ENCODE results near the gene DHRS4. TPM values are rescaled to one million over a fixed set of nuclear protein-coding genes. Genes with fewer than 3 reads are reported as not detected.
"Not testable (repeated sequence)": the region's sequence is repeated elsewhere in the genome, so short reads cannot be mapped to it uniquely, and the experiment has no call there.

Gene DHRS4
- polyA plus RNA-seq, 3 donors from 2014 or later, result 26.2 to 33.8 (median 31.0) TPM

DNA sequence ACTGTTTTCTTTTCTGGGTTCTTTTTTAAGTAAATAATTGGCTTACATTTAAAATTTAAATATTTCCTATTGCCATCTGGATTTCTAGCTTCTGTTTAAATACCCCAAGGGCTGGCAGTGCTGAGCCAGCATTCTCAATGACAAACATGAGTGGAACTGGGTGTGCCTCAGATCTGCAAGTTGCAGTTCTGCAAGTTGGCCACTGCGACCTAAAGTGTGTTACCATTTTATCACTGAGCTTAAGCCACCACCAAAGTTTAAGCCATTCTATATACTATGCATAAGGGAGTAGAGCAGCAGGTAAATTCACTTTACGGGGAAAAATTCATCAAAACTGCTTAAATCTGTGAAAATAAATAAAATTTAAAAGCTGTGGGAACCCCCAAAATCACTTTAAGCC is 23.6 kb downstream of the DHRS4 start:
- not testable (repeated sequence) for H3K27me3 Mint-ChIP-seq (ENCODE audit: low read depth in 3 of 3); H3K4me3 Mint-ChIP-seq; H3K36me3 Mint-ChIP-seq; DNase-seq; H3K9me3 Mint-ChIP-seq; H3K27ac Mint-ChIP-seq
- H3K4me1 Mint-ChIP-seq, result peaks cover 7 to 26% of the 10 kb centered on the region in 2 donors

DNA sequence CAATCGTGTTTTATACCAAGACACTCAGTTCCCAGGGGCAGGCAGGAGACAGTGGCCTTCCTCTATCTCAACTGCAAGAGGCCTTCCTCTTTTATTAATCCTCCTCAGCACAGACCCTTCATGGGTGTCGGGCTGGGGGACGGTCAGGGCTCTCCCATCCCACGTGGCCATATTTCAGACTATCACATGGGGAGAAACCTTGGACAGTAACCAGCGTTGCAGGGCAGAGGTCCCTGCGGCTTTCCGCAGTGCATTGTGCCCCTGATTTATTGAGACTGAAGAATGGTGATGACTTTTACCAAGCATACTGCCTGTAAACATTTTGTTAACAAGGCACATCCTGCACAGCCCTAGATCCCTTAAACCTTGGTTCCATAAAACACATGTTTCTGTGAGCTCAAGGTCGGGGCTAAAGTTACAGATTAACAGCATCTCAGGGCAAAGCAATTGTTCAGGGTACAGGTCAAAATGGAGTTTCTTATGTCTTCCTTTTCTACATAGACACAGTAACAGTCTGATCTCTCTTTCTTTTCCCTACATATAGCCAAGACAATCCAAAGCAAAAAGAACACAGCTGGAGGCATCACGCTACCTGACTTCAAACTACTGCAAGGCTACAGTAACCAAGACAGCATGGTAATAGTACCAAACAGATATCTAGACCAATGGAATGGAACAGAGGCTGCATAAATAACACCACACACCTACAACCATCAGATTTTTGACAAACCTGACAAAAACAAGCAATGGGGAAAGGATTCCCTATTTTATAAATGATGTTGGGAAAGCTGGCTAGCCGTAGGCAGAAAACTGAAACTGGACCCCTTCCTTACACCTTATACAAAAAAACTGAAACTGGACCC is 28.6 kb downstream of the DHRS4 start:
- H3K9me3 Mint-ChIP-seq; H3K36me3 Mint-ChIP-seq; H3K27me3 Mint-ChIP-seq (ENCODE audit: low read depth in 3 of 3); H3K4me3 Mint-ChIP-seq; DNase-seq; H3K27ac Mint-ChIP-seq; H3K4me1 Mint-ChIP-seq: not testable (repeated sequence)

DNA sequence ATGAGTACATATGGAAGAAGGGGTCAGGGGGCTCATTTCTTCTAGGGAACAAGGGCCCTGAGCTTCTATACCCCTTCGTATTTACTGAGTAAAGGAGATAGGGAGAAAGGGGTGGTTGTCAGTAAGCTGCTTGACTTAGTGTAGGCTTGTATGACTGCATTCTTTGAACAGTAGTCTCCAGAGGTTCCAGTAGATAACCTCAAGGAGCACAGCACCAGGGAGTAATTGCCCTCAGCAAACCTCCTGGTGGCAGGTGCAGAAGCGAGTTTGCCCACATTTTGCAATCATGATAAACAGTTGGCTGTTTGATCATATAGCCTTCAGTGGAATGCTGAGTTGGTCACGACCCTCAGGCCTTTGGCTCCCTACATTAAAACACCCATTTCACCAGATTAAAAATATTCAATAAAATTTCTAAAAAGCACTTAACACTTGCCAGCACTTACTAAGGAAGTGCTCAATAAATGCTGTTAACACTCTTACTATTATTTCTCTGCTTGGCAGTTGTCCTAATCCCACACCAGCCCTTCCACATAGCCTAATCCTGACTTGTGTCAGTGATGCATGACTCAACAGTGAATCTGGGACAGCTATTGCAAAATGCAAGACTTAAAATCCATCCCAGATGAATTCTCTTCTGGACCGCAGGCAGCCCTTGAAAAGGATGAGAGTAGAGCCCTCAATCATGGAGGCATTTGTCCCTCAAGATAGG is 31.5 kb downstream of the DHRS4 start:
- H3K36me3 Mint-ChIP-seq, result peaks cover 0 to 3% (median 0%) of the 10 kb centered on the region in 3 donors
- no peaks in the 10 kb centered on the region for H3K9me3 Mint-ChIP-seq
- no peak overlapping the region for H3K4me3 Mint-ChIP-seq
- H3K27ac Mint-ChIP-seq, result no peak overlapping the region
- DNase-seq, result no peak
- H3K4me1 Mint-ChIP-seq, result peaks cover 18 to 25% of the 10 kb centered on the region in 2 donors
- H3K27me3 Mint-ChIP-seq (ENCODE audit: low read depth in 3 of 3), result peaks cover 1 to 3% (median 2%) of the 10 kb centered on the region in 3 donors

DNA sequence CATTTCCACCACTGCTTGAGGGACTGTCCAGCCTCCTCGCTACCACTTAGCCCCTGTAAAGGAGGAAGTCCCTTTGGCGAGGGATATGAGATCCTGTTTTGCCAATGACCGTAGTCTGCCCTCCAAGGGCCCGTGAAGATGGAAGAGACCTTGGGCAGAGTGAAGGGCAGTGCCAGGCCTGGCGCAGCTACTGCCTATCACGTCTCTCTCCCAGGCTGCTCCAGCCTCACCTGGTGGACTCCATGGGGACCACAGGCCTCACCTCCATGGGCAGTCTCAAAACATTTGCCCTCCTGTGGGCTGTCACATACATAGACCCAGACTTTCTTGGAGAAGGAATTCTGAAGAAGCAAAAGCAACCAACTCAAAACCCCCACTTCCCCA is 34.6 kb downstream of the DHRS4 start:
- not testable (repeated sequence) for H3K36me3 Mint-ChIP-seq; H3K27me3 Mint-ChIP-seq (ENCODE audit: low read depth in 3 of 3); H3K9me3 Mint-ChIP-seq; DNase-seq
- peaks cover 20 to 33% of the 10 kb centered on the region in 2 donors for H3K4me1 Mint-ChIP-seq
- peak overlapping the region in 5 of 6 donors; percentile 68 to 90 (median 79) for H3K27ac Mint-ChIP-seq
- peak overlapping the region; percentile 84 to 89 (median 87) for H3K4me3 Mint-ChIP-seq

DNA sequence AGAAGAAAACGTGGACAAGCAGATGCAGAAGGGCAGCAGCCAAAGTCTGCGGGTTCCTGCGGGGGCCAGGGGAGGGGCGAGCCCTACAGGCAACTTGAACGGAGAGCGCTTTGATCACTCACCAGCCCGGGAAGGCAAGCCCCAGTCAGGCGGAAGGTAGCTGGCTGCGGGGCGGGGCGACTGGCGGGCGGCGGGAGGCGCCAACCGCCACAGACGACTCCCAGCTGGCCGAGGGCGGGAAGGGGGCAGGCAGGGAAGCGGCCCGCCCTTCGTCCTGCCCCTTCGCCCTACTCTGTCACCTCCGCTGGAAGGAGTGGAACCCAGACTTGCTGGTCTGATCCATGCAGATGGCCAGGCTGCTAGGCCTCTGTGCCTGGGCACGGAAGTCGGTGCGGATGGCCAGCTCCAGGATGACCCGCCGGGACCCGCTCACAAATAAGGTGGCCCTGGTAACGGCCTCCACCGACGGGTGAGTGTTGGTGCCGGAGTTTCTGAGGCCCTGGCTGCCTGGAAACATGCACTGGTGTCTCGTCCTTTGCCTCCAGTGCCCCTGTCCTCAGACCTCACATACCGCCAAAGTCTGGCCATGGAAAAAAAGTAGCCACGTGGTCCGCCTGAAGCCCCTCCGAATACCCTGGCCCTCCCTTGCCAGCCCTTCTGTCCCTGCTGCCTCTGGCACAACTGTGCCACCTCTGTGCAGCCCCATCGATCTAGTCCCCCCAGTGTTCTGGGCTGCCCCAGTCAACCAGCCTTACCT is 35.2 kb downstream of the DHRS4 start, which contains the start of gene DHRS4L2:
DHRS4L2 (plus strand) TSS at position 323 of the 757 bp plus-strand sequence; CDS start at position 342, 19 bp downstream.
- H3K36me3 Mint-ChIP-seq; H3K27me3 Mint-ChIP-seq (ENCODE audit: low read depth in 3 of 3); H3K9me3 Mint-ChIP-seq: not testable (repeated sequence)
- peak within 1 kb of the TSS; percentile 68 to 94 (median 89) for H3K27ac Mint-ChIP-seq
- H3K4me1 Mint-ChIP-seq, result peaks cover 20 to 33% of the 10 kb centered on the region in 2 donors
- peak; percentile 65 to 74 (median 67) for DNase-seq
- peak within 1 kb of the TSS; percentile 84 to 89 (median 87) for H3K4me3 Mint-ChIP-seq

DNA sequence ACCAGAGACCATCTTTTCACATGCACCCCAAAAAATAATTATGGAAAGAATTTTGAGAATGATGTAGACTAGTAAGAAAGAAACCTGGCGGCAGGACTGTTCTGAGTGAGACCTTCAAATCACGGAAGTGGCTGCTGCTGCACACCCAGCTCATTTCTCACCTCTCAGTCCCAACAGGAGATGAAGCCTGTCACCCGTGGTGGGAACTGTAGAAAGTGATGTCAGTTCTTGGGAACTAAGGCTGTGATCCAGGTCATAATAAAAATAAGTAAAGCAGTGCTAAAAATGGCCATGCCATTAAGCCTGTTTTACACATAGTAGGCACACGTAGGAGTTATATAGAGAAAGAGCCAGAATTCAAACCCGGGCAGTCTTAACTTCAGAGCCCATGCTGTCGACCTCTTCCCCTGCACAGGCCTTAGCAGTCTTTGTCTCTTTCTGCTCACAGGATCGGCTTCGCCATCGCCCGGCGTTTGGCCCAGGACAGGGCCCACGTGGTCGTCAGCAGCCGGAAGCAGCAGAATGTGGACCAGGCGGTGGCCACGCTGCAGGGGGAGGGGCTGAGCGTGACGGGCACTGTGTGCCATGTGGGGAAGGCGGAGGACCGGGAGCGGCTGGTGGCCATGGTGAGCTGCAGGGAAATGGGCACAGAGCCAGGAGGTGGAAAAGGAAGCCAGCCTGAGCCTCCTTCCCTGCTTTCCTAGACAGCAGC is 36.3 kb downstream of the DHRS4 start:
- not testable (repeated sequence) for H3K36me3 Mint-ChIP-seq; H3K9me3 Mint-ChIP-seq; H3K27me3 Mint-ChIP-seq (ENCODE audit: low read depth in 3 of 3)
- peaks cover 20 to 33% of the 10 kb centered on the region in 2 donors for H3K4me1 Mint-ChIP-seq
- peak in 1 of 3 donors; percentile 21 for DNase-seq
- peak overlapping the region; percentile 84 to 89 (median 87) for H3K4me3 Mint-ChIP-seq
- H3K27ac Mint-ChIP-seq, result peak overlapping the region; percentile 68 to 94 (median 88)

DNA sequence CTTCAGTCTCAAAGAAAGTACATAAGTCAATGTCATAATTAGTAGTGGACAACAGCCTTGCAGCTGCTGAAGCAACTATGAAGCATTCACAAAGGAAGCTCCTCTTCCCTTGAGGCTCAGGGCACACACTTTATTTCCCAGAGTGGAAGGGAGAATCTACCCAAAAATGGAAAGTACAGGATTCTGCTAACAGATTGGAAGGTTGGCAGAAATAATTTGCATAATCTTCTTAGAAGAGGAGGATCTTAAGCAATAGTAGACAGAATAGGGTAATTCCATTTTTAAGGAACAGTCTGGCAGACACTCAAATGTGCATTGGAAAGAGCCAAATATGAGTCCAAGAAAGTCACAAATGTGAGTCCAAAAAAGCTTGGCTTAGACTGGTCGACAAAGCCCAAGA is 37.4 kb downstream of the DHRS4 start:
- H3K36me3 Mint-ChIP-seq; H3K9me3 Mint-ChIP-seq; H3K4me3 Mint-ChIP-seq; H3K27me3 Mint-ChIP-seq (ENCODE audit: low read depth in 3 of 3); DNase-seq: not testable (repeated sequence)
- Mint-ChIP-seq H3K4me1 (peaks cover 20 to 33% of the 10 kb centered on the region in 2 donors), H3K27ac (peak overlapping the region in 1 of 6 donors; percentile 31)

DNA sequence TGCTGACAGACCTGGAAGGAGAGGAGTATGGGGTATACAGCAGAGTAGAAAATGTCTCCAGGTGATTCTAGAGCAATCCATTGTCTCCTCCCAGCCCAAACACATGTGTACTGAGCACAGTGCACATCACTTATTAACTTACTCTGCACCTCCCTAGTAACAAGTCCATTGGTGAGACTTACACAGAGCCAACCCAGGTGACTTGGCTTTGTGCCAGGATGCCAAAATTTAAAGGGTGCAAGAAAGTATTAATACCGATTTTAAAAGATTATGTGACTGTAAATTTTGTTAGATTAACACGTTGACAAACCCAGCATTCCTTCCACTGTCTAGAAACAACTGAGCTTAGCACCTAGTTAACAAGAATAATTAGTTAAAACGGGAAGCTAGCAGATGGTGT is 39.5 kb downstream of the DHRS4 start:
- H3K4me1 Mint-ChIP-seq, result peaks cover 19 to 28% of the 10 kb centered on the region in 2 donors
- not testable (repeated sequence) for H3K9me3 Mint-ChIP-seq; H3K27me3 Mint-ChIP-seq (ENCODE audit: low read depth in 3 of 3); DNase-seq; H3K4me3 Mint-ChIP-seq; H3K27ac Mint-ChIP-seq; H3K36me3 Mint-ChIP-seq

DNA sequence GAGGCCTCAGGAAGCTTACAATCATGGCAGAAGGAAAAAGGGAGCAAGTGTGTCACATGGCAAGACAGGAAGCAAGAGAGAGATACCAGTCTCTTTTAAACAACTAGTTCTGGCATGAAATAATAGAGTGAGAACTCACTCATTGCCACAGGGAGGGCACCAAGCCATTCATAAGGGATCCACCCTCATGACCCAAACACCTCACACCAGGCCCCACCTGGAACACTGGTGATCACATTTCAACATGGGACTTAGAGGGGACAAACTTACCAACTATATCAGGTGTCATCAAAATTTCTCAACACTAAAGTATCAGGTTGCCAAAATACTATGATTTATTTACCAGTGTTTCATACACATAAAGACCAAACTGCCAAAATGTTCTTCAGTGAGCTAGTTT is 42.4 kb downstream of the DHRS4 start:
- H3K9me3 Mint-ChIP-seq; H3K27me3 Mint-ChIP-seq (ENCODE audit: low read depth in 3 of 3); H3K36me3 Mint-ChIP-seq; H3K27ac Mint-ChIP-seq; H3K4me1 Mint-ChIP-seq; DNase-seq; H3K4me3 Mint-ChIP-seq: not testable (repeated sequence)

DNA sequence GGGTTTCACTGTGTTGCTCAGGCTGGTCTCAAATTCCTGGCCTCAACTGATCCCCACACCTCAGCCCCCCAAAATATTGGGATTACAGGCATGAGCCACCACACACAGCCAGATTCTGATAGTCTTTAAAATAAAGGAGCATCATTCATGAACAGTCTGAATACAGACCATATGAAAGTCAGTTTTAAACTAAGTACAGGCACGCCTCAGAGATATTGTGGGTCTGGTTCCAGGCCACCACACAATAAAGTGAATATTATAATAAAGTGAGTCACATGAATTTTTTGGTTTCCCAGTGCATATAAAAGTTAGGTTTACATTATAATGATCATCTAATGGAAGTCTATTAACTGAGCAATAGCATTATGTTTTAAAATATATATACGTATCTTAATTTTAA is 43.3 kb downstream of the DHRS4 start:
- not testable (repeated sequence) for DNase-seq, H3K27ac Mint-ChIP-seq, H3K4me3 Mint-ChIP-seq

DNA sequence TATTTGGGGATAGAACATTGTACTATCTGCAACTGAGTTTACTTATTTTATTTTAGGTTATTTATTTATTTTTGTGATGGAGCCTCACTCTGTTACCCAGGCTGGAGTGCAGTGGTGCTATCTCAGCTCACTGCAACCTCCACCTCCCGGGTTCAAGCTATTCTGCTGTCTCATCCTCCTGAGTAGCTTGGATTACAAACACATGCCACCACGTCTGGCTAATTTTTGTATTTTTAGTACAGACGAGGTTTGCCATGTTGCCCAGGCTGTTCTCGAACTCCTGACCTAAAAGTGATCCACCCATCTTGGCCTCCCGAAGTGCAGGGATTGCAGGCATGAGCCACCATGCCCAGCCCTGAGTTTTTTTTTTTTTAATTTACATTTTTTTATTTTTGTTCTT is 46.1 kb downstream of the DHRS4 start:
- not testable (repeated sequence) for H3K27me3 Mint-ChIP-seq (ENCODE audit: low read depth in 3 of 3); DNase-seq; H3K4me1 Mint-ChIP-seq; H3K4me3 Mint-ChIP-seq; H3K36me3 Mint-ChIP-seq; H3K9me3 Mint-ChIP-seq; H3K27ac Mint-ChIP-seq

More for the DNA sequence above, 43.3 kb downstream of the DHRS4 start:
- H3K36me3 Mint-ChIP-seq; H3K27me3 Mint-ChIP-seq (ENCODE audit: low read depth in 3 of 3); H3K4me1 Mint-ChIP-seq; H3K9me3 Mint-ChIP-seq: not testable (repeated sequence)

DNA sequence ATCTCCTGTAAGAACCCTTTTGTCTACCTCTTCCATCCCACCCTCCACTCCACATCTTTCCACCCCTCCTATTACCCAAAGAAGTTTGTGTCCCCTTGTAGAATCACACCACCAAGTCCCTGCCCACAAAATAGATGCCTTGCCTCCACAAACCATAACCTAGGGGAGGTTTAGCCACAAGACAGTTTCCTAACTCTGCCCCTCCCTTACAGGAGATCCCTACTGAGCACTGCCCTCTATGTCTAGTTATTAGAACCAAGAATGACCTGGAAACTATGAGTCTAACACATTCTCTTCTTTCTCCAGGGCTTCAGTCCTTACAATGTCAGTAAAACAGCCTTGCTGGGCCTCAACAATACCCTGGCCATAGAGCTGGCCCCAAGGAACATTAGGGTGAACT is 47.5 kb downstream of the DHRS4 start:
- DNase-seq; H3K4me1 Mint-ChIP-seq; H3K9me3 Mint-ChIP-seq; H3K4me3 Mint-ChIP-seq; H3K36me3 Mint-ChIP-seq; H3K27me3 Mint-ChIP-seq (ENCODE audit: low read depth in 3 of 3): not testable (repeated sequence)
- H3K27ac Mint-ChIP-seq, result peak overlapping the region in 2 of 6 donors; percentile 35 to 55

DNA sequence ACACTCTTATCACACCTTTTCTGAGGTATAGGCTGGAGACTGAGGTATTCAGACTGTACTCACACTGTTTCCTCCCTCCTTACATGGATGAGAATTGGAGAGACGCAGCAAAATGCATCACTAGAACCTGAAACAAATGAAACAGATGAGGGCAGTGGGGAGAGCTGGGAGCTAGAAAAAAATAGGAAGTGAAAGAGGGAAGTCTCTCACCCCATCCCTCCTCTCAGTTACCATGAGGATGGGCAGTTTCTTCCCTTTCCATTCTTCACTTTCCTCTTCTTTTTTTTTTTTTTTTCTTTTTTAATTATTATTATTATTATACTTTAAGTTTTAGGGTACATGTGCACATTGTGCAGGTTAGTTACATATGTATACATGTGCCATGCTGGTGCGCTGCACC is 48.1 kb downstream of the DHRS4 start:
- H3K4me3 Mint-ChIP-seq; H3K36me3 Mint-ChIP-seq; H3K9me3 Mint-ChIP-seq; DNase-seq; H3K4me1 Mint-ChIP-seq; H3K27me3 Mint-ChIP-seq (ENCODE audit: low read depth in 3 of 3); H3K27ac Mint-ChIP-seq: not testable (repeated sequence)
